PC-9 (cell line): ENCODE results near the gene CLEC16A.

ENCODE experiments used
- EZH2 ChIP-seq: fragments of 200-600 bp; sonication (generic); IDR thresholded peaks from 2 replicates; pipeline ENCODE4 v1.8.0; 2017; ENCODE audit warnings: antibody characterized with exemption, low read depth
- TF ChIP-seq, protein P1 (sequence below): fragments of 200-600 bp; sonication (generic); conservative IDR thresholded peaks from 2 replicates; pipeline ENCODE4 v1.6.1; 2017; ENCODE audit warnings: mixed run types, antibody characterized with exemption, mild to moderate bottlenecking, moderate library complexity

DNA sequence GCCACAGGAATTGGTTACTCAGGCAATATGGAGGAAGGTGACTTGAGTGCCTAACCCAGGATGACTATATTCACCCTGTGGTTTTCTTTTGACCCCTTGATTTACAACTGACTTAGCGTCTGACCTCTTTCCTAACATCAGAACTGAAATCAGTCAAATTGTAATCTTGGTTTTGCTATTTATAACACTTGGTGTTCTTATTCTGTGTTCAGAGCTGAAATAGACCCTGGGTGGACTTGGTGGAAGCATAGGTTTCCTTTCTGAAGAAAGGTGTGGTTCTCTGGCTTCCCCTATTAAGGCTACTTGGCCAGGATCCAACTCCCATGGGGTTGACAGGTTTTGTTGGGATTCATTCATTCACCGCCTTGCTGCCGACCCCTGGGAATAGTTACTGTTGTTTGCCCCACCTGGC is 80.8 kb downstream of the CLEC16A start:
- no peak for TF ChIP-seq EZH2
- TF ChIP-seq, protein P1, sequence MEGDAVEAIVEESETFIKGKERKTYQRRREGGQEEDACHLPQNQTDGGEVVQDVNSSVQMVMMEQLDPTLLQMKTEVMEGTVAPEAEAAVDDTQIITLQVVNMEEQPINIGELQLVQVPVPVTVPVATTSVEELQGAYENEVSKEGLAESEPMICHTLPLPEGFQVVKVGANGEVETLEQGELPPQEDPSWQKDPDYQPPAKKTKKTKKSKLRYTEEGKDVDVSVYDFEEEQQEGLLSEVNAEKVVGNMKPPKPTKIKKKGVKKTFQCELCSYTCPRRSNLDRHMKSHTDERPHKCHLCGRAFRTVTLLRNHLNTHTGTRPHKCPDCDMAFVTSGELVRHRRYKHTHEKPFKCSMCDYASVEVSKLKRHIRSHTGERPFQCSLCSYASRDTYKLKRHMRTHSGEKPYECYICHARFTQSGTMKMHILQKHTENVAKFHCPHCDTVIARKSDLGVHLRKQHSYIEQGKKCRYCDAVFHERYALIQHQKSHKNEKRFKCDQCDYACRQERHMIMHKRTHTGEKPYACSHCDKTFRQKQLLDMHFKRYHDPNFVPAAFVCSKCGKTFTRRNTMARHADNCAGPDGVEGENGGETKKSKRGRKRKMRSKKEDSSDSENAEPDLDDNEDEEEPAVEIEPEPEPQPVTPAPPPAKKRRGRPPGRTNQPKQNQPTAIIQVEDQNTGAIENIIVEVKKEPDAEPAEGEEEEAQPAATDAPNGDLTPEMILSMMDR, result no peak
